Smooth muscle cell (in vitro differentiated cells): ENCODE results near the gene CNTNAP1. TPM values are rescaled to one million over a fixed set of nuclear protein-coding genes. Genes with fewer than 3 reads are reported as not detected.
A peak's percentile ranks its signal among the peaks of the same experiment; 100 is the strongest.

Experiments
- DNase-seq: peaks from one replicate; lab custom pipeline; 2025; ENCODE audit not compliant: unreplicated experiment; lab: John Stamatoyannopoulos, UW
- H2AFZ ChIP-seq: fragments of 200-600 bp; sonication (generic); 2 replicates; pipeline ENCODE4 v1.6.0; 2016; ENCODE audit warnings: antibody characterized with exemption, low read depth, mild to moderate bottlenecking
- H3F3A ChIP-seq: fragments of 200-600 bp; sonication (generic); 2 replicates; pipeline ENCODE4 v1.6.0; 2017; ENCODE audit warnings: antibody characterized with exemption, low read depth
- H3K27ac ChIP-seq: fragments of 200-600 bp; sonication (generic); 2 replicates; pipeline ENCODE4 v1.5.1; 2016; ENCODE audit warnings: low read depth, mild to moderate bottlenecking
- H3K27me3 ChIP-seq: fragments of 200-600 bp; sonication (generic); 2 replicates; pipeline ENCODE4 v1.6.1; 2016; ENCODE audit warnings: low read depth, mild to moderate bottlenecking
- H3K36me3 ChIP-seq: fragments of 200-600 bp; sonication (generic); 2 replicates; pipeline ENCODE4 v1.5.1; 2016; ENCODE audit warnings: low read depth
- H3K4me1 ChIP-seq: fragments of 200-600 bp; sonication (generic); 2 replicates; pipeline ENCODE4 v1.5.1; 2016; ENCODE audit warnings: low read depth
- H3K4me2 ChIP-seq: fragments of 200-600 bp; sonication (generic); 2 replicates; pipeline ENCODE4 v1.6.0; 2016; ENCODE audit warnings: mild to moderate bottlenecking
- H3K4me3 ChIP-seq: fragments of 200-600 bp; sonication (generic); 2 replicates; pipeline ENCODE4 v1.5.1; 2016; ENCODE audit warnings: mild to moderate bottlenecking
- H3K79me2 ChIP-seq: fragments of 200-600 bp; sonication (generic); 2 replicates; pipeline ENCODE4 v1.6.0; 2016; ENCODE audit warnings: low read depth, mild to moderate bottlenecking
- H3K9ac ChIP-seq: fragments of 200-600 bp; sonication (generic); 2 replicates; pipeline ENCODE4 v1.6.0; 2016; ENCODE audit warnings: low read depth
- H3K9me3 ChIP-seq: fragments of 200-600 bp; sonication (generic); replicated peaks from 2 replicates; pipeline ENCODE4 v1.5.1; 2016; ENCODE audit warnings: low read depth
- H4K20me1 ChIP-seq: fragments of 200-600 bp; sonication (generic); 2 replicates; pipeline ENCODE4 v1.6.0; 2016; ENCODE audit warnings: low read depth
- CTCF ChIP-seq: fragments of 200-600 bp; sonication (generic); IDR thresholded peaks from 2 replicates; pipeline ENCODE4 v1.5.1; 2017; ENCODE audit warnings: borderline replicate concordance, mild to moderate bottlenecking, antibody characterized with exemption; ENCODE audit not compliant: insufficient read depth, poor library complexity, severe bottlenecking
- WGBS: methylation state at CpG from one replicate; pipeline ENCODE4 v1.1.7; 2016; ENCODE audit warnings: low lambda C conversion rate; 5-methylcytosine and 5-hydroxymethylcytosine counted together
- polyA plus RNA-seq: library from polyadenylated mRNA; unstranded; fragments of >200 nt; fragmentation: Nextera tagmentation; extraction: Ambion mirVana; gene quantifications from 2 replicates; pipeline ENCODE4 v1.2.1, GENCODE V29; 2016
- total RNA-seq: library from RNA; depleted of rRNA; stranded (reverse); fragments of >200 nt; gene quantifications from 2 replicates; pipeline ENCODE4 v1.2.3, GENCODE V29; 2014

The CNTNAP1 gene
- total and polyA plus RNA-seq, 2 experiments from 2014 or later, result 2.0 to 7.1 TPM

GRCh38 chr17:42670789-42671657, 11.3 kb upstream of the CNTNAP1 start:
- Histone ChIP-seq H3K4me3 (no peak overlapping the region), H3K9ac (no peak overlapping the region), H3K4me1 (peaks cover 12% of the 10 kb centered on the region), H4K20me1 (peaks cover 54% of the 10 kb centered on the region), H2AFZ (no peak overlapping the region), H3F3A (peaks cover 18% of the 10 kb centered on the region), H3K79me2 (peaks cover 5% of the 10 kb centered on the region), H3K27ac (no peak overlapping the region), H3K27me3 (no peaks in the 10 kb centered on the region), H3K36me3 (no peaks in the 10 kb centered on the region), H3K4me2 (peak overlapping the region; percentile 68), H3K9me3 (no peaks in the 10 kb centered on the region)
- TF ChIP-seq CTCF, result no peak
- DNase-seq, result no peak
- WGBS, result 73% methylated on average over 50 of the region's 50 CpGs

GRCh38 chr17:42672038-42672437, 10.3 kb upstream of the CNTNAP1 start:
- DNase-seq, result no peak
- H3K4me3 ChIP-seq, result no peak overlapping the region
- H3K27ac ChIP-seq, result no peak overlapping the region
- H2AFZ ChIP-seq, result no peak overlapping the region
- H4K20me1 ChIP-seq, result peaks cover 58% of the 10 kb centered on the region
- peaks cover 10% of the 10 kb centered on the region for H3F3A ChIP-seq
- no peaks in the 10 kb centered on the region for H3K27me3 ChIP-seq
- H3K36me3 ChIP-seq, result no peaks in the 10 kb centered on the region
- no peak overlapping the region for H3K4me2 ChIP-seq
- TF ChIP-seq CTCF, result no peak
- no peak overlapping the region for H3K9ac ChIP-seq
- peaks cover 6% of the 10 kb centered on the region for H3K79me2 ChIP-seq
- H3K4me1 ChIP-seq, result peaks cover 12% of the 10 kb centered on the region
- 77% methylated on average over 21 of the region's 28 CpGs for WGBS
- no peaks in the 10 kb centered on the region for H3K9me3 ChIP-seq

- Histone ChIP-seq H3K9ac (no peak overlapping the region), H3K9me3 (no peaks in the 10 kb centered on the region), H3K27ac (no peak overlapping the region), H3K36me3 (no peaks in the 10 kb centered on the region), H3F3A (peaks cover 8% of the 10 kb centered on the region), H3K4me2 (no peak overlapping the region), H2AFZ (no peak overlapping the region), H3K4me3 (no peak overlapping the region), H3K4me1 (peaks cover 20% of the 10 kb centered on the region), H4K20me1 (peaks cover 58% of the 10 kb centered on the region), H3K79me2 (peaks cover 6% of the 10 kb centered on the region), H3K27me3 (no peaks in the 10 kb centered on the region)
- 78% methylated on average over 30 of the region's 30 CpGs for WGBS
- TF ChIP-seq CTCF, result no peak
- DNase-seq, result no peak
These were observed 9.0 kb upstream of the CNTNAP1 start for GRCh38 chr17:42673266-42673884.
